ENCODE results near the gene CFAP20.

CFAP20 gene

DNA sequence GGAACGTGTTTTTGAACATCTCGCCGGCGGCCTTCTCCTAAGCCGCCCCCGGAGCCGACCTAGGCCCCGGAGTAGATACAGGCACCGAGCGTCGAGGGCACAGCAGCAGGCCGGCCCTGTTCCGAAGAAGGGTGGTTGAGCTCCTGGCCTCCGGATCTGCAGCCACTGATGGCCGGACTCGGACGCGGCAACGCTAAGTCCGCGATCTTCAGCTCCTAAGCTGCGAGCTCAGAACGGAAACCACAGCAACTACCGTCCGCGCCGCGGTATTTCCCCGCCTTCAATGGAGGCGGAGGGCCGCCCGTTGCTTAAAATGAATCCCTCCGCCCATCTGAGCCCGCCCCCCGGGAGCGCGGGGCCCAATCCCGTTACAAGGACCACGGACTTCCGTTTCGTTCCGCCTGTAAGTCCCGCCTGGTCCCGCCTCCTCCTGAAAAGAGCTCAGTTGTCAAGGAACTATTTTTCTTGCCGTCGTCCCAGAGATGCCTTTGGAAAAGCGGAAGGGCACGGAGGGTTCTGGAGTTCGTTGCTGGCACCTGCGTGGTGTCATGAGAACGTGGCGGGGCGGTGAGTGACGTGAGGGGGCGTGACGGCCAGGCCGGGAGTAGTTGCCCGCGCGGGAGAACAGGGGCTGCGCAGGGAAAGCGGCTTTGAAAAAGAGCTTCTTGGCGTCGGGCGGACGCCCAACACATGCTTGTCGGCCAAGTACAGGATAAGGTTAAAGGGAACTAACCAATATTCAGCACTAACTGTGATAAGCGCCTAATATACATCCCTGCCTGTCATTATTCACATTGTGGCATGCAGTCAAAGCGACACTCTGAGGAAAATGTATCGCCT, at the start of gene CFAP20:
Gene CFAP20 (minus strand): TSS at position 285 of the 840 bp plus-strand sequence. CDS start 266 bp downstream, at position 19.
- Mint-ChIP-seq H3K36me3 (peaks cover 3% of the 10 kb centered on the region), H3K9me3 (no peaks in the 10 kb centered on the region), H3K4me3 (peak within 1 kb of the TSS; percentile 99), H3K4me1 (peaks cover 30% of the 10 kb centered on the region), H3K27me3 (no peaks in the 10 kb centered on the region), H3K27ac (peak within 1 kb of the TSS; percentile 97)
- ATAC-seq (ENCODE audit: low read depth) (peak; percentile 81), DNase-seq (ENCODE audit: low spot score in 2 of 2) (peak; percentile 90 to 95)

DNA sequence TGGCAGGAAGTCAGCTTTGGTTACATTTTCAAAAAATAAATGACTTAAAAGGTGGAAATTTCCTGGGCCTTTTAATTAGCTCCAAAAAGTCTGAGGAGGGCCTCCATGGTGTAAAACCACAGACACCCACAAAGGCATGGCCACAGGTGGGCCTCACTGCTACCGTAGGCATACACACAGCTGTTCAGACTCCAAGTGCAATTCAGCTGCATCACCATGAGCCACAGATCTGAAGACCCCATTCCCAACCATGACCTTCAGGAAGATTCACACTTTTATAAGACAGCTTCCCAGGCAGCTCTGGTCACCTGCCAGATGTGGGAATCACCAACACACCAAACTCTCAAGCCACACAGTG, 48.2 kb upstream of the CFAP20 start:
- peaks cover 2% of the 10 kb centered on the region for H3K9me3 Mint-ChIP-seq
- H3K4me3 Mint-ChIP-seq: no peak overlapping the region
- no peak overlapping the region for H3K27ac Mint-ChIP-seq
- ATAC-seq (ENCODE audit: low read depth): no peak
- DNase-seq (ENCODE audit: low spot score in 2 of 2): no peak
- H3K36me3 Mint-ChIP-seq: peaks cover 35% of the 10 kb centered on the region
- H3K27me3 Mint-ChIP-seq: no peaks in the 10 kb centered on the region
- H3K4me1 Mint-ChIP-seq: peaks cover 3% of the 10 kb centered on the region

DNA sequence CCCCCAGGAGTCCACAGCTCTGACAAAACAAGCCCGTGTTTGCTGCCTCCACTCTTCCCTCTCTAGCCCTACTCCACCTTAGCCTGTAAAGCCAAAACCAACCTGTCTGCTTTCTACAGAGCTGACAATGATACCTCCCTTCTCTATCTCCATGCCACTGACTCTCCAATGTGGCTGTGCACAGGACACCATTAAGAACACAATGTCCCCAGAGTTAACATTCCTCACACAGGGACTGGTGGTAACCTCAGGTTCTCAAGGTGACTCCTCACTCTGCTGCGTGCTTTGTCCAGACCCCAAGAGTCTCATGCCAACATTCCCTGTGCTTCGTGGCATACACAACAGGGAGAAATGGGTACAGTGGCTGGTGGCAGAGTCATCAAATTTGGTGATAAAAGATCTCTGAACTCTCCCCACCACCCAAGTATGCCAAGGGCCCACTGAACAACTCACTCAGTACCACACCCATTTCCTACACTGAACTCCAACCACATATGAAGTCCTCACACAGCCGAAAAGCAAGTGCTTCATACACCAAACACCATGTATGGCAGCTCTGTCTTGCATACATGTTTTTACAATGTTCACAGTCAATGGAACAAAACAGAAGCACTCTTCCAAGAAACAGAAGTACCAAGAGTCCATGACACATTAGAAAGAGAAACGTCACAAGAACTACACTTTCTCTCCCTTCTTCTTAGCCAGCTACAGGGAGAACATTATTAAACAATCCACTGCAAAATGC, 47.6 kb upstream of the CFAP20 start:
- Mint-ChIP-seq H3K27me3 (no peaks in the 10 kb centered on the region), H3K9me3 (peaks cover 2% of the 10 kb centered on the region), H3K36me3 (peaks cover 35% of the 10 kb centered on the region), H3K4me3 (no peak overlapping the region), H3K27ac (no peak overlapping the region), H3K4me1 (peaks cover 3% of the 10 kb centered on the region)
- DNase-seq (ENCODE audit: low spot score in 2 of 2): no peak
- no peak for ATAC-seq (ENCODE audit: low read depth)

DNA sequence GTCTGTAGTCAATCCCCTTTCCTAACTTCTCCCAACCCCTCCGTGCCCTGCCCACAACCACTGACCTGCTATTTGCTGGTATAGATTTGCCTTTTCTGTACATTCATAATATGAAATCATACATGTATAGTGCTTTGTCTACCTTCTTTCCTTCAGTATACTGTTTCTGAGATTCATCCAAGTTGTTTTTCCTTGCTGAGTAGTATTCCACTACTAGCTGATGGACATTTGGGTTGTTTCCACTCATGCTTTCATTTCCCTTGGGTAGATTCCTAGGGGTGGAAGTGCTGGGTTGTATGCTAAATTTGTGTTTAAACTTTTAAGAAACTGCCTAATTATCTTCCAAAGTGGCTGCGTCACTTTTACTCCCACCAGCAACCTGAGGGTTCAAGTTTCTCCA, 41.0 kb upstream of the CFAP20 start:
- H3K4me1 Mint-ChIP-seq: no peaks in the 10 kb centered on the region
- no peak for ATAC-seq (ENCODE audit: low read depth)
- no peak overlapping the region for H3K4me3 Mint-ChIP-seq
- H3K9me3 Mint-ChIP-seq: no peaks in the 10 kb centered on the region
- H3K36me3 Mint-ChIP-seq: peaks cover 30% of the 10 kb centered on the region
- no peak overlapping the region for H3K27ac Mint-ChIP-seq
- no peaks in the 10 kb centered on the region for H3K27me3 Mint-ChIP-seq
- DNase-seq (ENCODE audit: low spot score in 2 of 2): no peak

DNA sequence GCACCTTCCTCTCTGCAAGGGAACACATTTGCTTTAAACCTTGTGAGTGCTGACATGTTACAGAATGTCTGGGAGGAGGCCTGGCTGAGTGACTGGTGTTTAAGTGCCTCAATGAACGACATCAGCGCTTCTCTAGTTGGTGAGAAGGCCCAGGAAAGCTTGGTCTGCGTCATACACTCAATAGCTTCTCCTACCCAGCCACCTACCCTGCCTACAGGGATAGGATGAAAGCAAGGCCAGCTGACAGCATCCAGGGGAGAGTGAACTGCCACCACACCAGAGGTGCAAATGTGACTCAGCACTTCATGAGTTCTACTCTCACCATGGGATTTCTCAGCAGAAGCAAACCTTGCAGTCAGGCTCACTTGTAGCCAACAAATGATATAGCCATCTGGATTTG, 31.7 kb upstream of the CFAP20 start:
- ATAC-seq (ENCODE audit: low read depth) (no peak), DNase-seq (ENCODE audit: low spot score in 2 of 2) (no peak)
- Mint-ChIP-seq H3K4me3 (no peak overlapping the region), H3K36me3 (peaks cover 26% of the 10 kb centered on the region), H3K9me3 (no peaks in the 10 kb centered on the region), H3K27ac (no peak overlapping the region), H3K4me1 (no peaks in the 10 kb centered on the region), H3K27me3 (no peaks in the 10 kb centered on the region)

DNA sequence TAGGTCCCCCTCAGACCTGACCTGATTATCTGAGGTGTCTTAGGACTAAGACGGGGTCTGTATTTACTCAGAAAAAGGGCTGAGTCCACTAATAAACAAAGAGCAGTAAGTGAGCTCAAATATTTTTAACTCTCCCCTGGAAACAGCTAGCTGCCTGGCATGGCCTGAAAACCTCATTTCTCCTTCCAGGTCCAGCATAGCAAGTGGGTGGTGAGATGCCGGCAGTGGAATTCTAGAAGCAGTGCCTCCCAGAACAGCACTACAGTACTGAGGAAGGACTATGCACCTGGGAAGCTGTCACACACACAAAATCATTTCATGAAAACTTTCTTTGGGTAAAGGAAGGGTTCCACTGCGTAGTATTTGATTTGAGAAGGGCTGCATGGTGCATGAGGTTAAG, 29.5 kb upstream of the CFAP20 start:
- H3K27ac Mint-ChIP-seq: no peak overlapping the region
- ATAC-seq (ENCODE audit: low read depth): no peak
- peaks cover 12% of the 10 kb centered on the region for H3K36me3 Mint-ChIP-seq

DNA sequence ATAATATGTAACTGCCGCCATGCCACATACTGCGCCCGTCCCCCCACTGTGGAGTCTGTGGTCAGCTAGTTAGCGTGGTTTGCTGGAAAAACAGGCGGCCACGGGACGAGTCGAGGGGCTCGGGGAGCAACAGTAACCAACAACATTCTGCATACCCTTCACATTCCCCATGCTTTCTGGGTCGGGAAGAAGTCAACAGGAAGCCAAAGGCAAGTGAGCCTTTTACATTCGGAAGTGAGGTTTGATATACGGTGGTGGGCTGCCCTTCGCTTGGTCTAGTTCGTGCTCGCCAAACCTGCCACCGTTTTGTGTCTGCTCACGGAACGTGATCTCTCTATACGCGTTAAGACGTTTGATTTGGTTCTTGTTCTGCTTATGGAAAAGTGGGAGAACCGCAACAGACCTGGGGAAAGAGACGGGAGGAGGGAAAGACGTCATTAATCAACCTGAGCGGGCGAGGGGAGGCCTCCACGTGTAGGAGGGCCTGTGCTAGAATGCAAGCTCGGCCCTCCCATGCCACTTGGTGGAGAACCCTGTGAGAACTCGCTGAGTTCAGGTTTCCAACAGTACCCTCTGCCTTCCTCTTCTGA, 28.9 kb upstream of the CFAP20 start:
- ATAC-seq (ENCODE audit: low read depth) (no peak), DNase-seq (ENCODE audit: low spot score in 2 of 2) (no peak)
- Mint-ChIP-seq H3K27me3 (no peaks in the 10 kb centered on the region), H3K36me3 (peaks cover 10% of the 10 kb centered on the region), H3K4me3 (no peak overlapping the region), H3K4me1 (no peaks in the 10 kb centered on the region), H3K9me3 (no peaks in the 10 kb centered on the region), H3K27ac (no peak overlapping the region)

More for the DNA sequence above, 29.5 kb upstream of the CFAP20 start:
- H3K4me3 Mint-ChIP-seq: no peak overlapping the region
- no peak for DNase-seq (ENCODE audit: low spot score in 2 of 2)
- no peaks in the 10 kb centered on the region for H3K27me3 Mint-ChIP-seq
- H3K9me3 Mint-ChIP-seq: no peaks in the 10 kb centered on the region
- H3K4me1 Mint-ChIP-seq: no peaks in the 10 kb centered on the region

DNA sequence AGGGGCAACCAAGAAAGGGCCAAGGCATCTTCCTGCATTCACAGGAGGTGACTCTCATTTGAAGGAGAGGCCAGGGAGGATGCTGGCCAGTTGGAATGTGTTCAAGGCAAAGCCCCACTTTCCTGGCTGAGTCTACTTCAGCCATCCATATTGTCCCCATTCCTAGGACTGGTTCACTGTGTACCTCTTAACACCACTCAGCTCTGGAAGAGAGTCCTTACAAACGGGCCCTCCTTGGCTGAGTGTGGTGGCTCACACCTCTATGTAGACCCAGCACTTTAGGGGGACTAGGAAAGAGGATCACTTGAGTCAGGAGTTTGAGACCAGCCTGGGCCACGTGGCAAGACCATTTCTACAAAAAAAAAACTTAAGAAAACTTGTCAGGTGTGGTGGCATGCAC, 28.1 kb upstream of the CFAP20 start:
- Mint-ChIP-seq H3K36me3 (peaks cover 6% of the 10 kb centered on the region), H3K9me3 (no peaks in the 10 kb centered on the region), H3K27ac (no peak overlapping the region), H3K4me3 (no peak overlapping the region), H3K27me3 (no peaks in the 10 kb centered on the region), H3K4me1 (no peaks in the 10 kb centered on the region)
- ATAC-seq (ENCODE audit: low read depth) (no peak), DNase-seq (ENCODE audit: low spot score in 2 of 2) (no peak)

DNA sequence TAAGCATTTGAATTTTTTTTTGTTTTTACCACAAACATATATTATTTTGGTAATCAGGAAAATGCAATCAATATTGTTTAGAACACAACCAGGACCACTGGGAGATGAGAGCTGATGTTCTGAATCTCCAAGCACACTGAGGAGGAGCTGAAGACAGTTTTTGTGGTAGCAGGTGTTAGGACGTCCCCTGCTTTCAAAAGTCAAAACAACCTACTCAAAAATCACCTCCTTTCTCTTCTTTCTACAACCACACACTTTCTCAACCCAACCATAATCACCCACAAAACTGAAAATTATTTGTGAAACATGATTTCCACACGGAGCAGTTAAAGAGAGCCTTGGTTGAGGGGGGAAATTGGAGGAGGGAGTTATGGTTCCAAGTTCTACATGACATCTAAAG, 26.7 kb upstream of the CFAP20 start:
- Mint-ChIP-seq H3K36me3 (peaks cover 4% of the 10 kb centered on the region), H3K27ac (no peak overlapping the region), H3K27me3 (no peaks in the 10 kb centered on the region), H3K4me3 (no peak overlapping the region), H3K4me1 (no peaks in the 10 kb centered on the region), H3K9me3 (no peaks in the 10 kb centered on the region)
- DNase-seq (ENCODE audit: low spot score in 2 of 2): no peak
- ATAC-seq (ENCODE audit: low read depth): no peak

DNA sequence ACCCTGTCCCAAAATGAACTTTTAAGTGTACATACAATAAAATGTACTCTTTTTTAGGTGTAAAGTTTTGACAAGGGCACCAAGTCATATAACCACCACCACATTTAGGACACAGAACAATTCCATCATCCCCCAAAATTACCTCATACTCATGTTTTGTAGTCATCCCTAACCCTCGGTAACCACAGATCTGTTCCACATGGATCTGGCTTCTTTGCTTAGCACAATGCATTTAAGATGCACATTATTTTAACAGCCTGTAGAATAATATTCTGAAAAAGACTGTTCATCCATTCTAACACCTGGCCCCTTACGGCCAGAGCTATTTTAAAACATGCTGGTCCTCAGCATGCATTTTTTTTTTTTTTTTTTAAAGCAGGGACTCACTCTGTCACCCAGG, 25.2 kb upstream of the CFAP20 start:
- no peaks in the 10 kb centered on the region for H3K4me1 Mint-ChIP-seq
- DNase-seq (ENCODE audit: low spot score in 2 of 2): no peak
- no peaks in the 10 kb centered on the region for H3K9me3 Mint-ChIP-seq
- H3K27me3 Mint-ChIP-seq: no peaks in the 10 kb centered on the region
- no peak for ATAC-seq (ENCODE audit: low read depth)
- H3K36me3 Mint-ChIP-seq: peaks cover 4% of the 10 kb centered on the region
- no peak overlapping the region for H3K4me3 Mint-ChIP-seq
- no peak overlapping the region for H3K27ac Mint-ChIP-seq

DNA sequence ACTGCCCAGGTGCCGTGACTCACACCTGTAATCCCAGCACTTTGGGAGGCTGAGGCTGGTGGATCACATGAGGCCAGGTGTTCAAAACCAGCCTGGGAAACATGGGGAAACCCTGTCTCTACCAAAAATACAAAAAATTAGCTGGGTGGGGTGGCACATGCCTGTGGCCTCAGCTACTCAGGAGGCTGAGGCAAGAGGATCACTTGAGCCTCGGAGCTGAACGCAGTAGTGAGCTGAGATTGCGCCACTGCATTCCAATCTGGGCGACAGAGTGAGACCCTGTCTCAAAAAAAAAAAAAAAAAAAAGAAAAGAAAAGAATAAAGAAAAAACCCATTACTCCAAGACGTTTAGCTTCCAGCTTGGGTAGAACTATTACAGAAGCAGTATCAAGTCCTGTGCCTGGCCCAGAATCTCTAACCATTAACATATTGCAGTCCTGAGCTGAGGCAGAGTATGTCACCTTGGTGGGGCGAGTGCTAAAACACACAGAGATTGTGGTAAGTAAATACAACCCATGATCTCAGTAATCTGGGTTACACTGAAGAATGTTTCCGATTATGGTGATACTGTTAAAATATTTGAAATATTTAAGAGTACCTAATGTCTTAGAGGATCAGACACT, 23.2 kb upstream of the CFAP20 start:
- ATAC-seq (ENCODE audit: low read depth) (no peak), DNase-seq (ENCODE audit: low spot score in 2 of 2) (no peak)
- Mint-ChIP-seq H3K27ac (no peak overlapping the region), H3K4me1 (no peaks in the 10 kb centered on the region), H3K27me3 (no peaks in the 10 kb centered on the region), H3K9me3 (no peaks in the 10 kb centered on the region), H3K4me3 (no peak overlapping the region), H3K36me3 (peaks cover 2% of the 10 kb centered on the region)

DNA sequence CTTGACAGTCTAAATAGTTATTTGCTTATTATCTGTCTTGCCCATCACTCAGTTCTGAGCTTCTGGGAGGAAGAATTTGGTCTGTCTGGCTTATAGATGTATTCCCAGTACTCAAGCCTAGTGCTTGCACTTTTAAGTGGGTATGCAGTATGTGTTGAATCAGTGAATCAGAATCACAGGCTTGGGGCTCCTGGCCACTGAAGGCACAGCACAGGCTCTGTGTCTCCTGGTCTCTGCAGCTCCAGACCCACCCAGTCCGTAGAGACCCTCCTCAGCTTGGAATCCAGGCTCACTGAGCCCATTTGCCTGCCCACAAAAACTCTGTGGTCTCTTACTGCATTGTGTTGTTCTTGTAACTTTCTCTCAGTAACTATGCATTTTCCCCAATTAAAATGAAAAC, 19.3 kb upstream of the CFAP20 start:
- Mint-ChIP-seq H3K9me3 (peaks cover 2% of the 10 kb centered on the region), H3K4me1 (no peaks in the 10 kb centered on the region), H3K27me3 (no peaks in the 10 kb centered on the region), H3K27ac (no peak overlapping the region), H3K4me3 (no peak overlapping the region), H3K36me3 (peaks cover 27% of the 10 kb centered on the region)
- no peak for DNase-seq (ENCODE audit: low spot score in 2 of 2)
- ATAC-seq (ENCODE audit: low read depth): no peak

DNA sequence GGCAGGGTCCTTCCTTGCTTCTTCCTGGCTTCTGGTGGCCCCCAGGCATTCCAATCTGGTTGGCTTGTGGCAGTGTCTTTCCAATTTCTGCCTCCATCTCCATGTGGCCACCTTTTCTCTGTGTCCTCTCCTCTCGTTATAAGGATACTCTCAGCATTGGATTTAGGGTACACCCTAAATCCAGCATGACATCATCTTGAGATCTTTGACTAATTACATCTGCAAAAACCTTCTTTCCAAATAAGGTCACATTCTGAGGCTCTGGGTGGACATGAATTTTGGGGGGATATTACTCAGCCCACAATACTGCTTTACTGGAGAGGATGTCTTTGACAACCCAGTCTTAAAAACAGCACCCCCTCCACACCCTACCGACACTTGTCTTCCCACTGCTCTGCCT, 18.9 kb upstream of the CFAP20 start:
- no peaks in the 10 kb centered on the region for H3K4me1 Mint-ChIP-seq
- no peak overlapping the region for H3K4me3 Mint-ChIP-seq
- ATAC-seq (ENCODE audit: low read depth): no peak
- no peaks in the 10 kb centered on the region for H3K27me3 Mint-ChIP-seq
- H3K36me3 Mint-ChIP-seq: peaks cover 28% of the 10 kb centered on the region
- H3K9me3 Mint-ChIP-seq: peaks cover 2% of the 10 kb centered on the region
- no peak for DNase-seq (ENCODE audit: low spot score in 2 of 2)
- no peak overlapping the region for H3K27ac Mint-ChIP-seq

DNA sequence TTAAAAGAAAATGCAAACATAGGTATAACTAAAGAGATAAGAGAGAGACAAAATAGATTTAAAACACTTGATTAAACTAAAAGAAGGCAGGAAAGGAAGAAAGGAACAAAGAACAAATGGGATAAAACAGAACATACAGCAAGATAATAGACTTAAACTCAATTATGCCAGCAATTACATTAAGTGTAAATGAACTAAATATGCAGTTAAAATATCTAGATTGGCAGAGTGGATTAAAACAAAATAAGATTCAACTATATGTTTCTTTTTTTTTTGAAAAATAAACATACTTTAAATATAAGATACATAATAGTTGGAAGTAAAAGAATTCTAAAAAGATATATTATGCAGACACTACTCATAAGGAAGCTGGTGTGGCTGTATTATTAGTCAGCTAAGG, 9.7 kb upstream of the CFAP20 start:
- no peaks in the 10 kb centered on the region for H3K27me3 Mint-ChIP-seq
- ATAC-seq (ENCODE audit: low read depth): no peak
- H3K4me1 Mint-ChIP-seq: no peaks in the 10 kb centered on the region
- DNase-seq (ENCODE audit: low spot score in 2 of 2): no peak
- H3K4me3 Mint-ChIP-seq: no peak overlapping the region
- H3K9me3 Mint-ChIP-seq: peaks cover 11% of the 10 kb centered on the region
- no peak overlapping the region for H3K27ac Mint-ChIP-seq
- peaks cover 34% of the 10 kb centered on the region for H3K36me3 Mint-ChIP-seq
